Panc1 (cell line): ENCODE measurements around the gene CNTROB.
A peak's percentile ranks its signal among the peaks of the same experiment; 100 is the strongest.

ENCODE experiments used
- POLR2AphosphoS5 ChIP-seq: IDR thresholded peaks from 2 replicates; pipeline ENCODE4 v1.6.1; 2012; ENCODE audit warnings: mild to moderate bottlenecking, low read depth, low read length, moderate library complexity
- TCF7L2 ChIP-seq: IDR thresholded peaks from 2 replicates; pipeline ENCODE4 v1.6.1; 2011; ENCODE audit warnings: mild to moderate bottlenecking, low read depth, low read length, inconsistent platforms
- TF ChIP-seq, protein P1 (sequence below): fragments of 450-650 bp; IDR thresholded peaks from 2 replicates; pipeline ENCODE4 v1.5.1; 2017; ENCODE audit warnings: mild to moderate bottlenecking
- TF ChIP-seq, protein P2 (sequence below), 2 experiments: IDR thresholded peaks; 2 replicates each; pipeline ENCODE4 v1.6.1; 2011 to 2012; ENCODE audit warnings: low read depth in 2 of 2, control low read depth in 1 of 2, low read length in 1 of 2, mild to moderate bottlenecking in 1 of 2, moderate library complexity in 1 of 2; ENCODE audit not compliant: insufficient read depth in 1 of 2

DNA sequence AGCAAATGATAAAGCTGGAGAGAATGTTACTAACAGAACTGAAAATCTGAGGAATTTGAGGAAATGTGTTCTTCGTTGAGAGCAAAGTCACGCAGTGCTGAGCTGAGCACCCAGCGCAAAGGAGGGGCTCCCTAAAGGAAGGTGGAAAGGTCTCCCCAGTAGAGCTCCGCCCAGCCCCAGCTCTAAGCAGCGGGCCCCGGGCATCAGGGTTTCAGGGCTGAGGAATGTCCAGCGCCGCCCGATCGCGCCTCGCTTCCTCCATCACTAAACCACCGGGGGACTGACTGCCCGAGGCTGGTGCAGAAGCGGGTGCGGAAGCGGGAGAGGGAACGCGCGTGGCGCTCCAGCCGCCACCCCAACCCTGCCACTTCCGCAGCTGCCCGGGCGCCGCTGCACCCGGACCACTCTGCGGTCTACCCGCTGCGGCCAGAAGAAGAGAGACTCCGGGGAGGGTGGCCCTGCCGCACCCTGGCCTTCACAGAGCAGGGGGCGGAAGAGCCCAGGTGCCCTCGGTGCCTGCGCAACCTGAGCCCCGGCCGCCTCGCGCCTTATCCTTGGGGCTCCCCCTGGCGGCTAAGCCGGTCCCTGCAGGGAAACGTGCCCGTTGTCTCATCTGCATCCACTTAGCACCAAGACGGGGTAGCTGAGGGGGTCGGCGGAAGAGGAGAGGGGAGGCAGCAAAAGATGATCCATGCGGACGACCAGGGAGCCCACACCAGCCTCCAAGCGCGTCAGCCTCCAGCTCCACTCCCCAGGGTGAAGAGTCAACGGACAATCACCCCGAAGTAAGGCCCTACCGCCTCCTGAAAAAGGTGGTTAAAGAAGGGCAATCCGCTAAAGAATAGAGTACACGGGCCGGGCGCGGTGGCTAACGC, 58.0 kb downstream of the CNTROB start:
- TF ChIP-seq, protein P1, sequence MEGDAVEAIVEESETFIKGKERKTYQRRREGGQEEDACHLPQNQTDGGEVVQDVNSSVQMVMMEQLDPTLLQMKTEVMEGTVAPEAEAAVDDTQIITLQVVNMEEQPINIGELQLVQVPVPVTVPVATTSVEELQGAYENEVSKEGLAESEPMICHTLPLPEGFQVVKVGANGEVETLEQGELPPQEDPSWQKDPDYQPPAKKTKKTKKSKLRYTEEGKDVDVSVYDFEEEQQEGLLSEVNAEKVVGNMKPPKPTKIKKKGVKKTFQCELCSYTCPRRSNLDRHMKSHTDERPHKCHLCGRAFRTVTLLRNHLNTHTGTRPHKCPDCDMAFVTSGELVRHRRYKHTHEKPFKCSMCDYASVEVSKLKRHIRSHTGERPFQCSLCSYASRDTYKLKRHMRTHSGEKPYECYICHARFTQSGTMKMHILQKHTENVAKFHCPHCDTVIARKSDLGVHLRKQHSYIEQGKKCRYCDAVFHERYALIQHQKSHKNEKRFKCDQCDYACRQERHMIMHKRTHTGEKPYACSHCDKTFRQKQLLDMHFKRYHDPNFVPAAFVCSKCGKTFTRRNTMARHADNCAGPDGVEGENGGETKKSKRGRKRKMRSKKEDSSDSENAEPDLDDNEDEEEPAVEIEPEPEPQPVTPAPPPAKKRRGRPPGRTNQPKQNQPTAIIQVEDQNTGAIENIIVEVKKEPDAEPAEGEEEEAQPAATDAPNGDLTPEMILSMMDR: peak; percentile 97
- TF ChIP-seq POLR2AphosphoS5: no peak
- TF ChIP-seq, protein P2, sequence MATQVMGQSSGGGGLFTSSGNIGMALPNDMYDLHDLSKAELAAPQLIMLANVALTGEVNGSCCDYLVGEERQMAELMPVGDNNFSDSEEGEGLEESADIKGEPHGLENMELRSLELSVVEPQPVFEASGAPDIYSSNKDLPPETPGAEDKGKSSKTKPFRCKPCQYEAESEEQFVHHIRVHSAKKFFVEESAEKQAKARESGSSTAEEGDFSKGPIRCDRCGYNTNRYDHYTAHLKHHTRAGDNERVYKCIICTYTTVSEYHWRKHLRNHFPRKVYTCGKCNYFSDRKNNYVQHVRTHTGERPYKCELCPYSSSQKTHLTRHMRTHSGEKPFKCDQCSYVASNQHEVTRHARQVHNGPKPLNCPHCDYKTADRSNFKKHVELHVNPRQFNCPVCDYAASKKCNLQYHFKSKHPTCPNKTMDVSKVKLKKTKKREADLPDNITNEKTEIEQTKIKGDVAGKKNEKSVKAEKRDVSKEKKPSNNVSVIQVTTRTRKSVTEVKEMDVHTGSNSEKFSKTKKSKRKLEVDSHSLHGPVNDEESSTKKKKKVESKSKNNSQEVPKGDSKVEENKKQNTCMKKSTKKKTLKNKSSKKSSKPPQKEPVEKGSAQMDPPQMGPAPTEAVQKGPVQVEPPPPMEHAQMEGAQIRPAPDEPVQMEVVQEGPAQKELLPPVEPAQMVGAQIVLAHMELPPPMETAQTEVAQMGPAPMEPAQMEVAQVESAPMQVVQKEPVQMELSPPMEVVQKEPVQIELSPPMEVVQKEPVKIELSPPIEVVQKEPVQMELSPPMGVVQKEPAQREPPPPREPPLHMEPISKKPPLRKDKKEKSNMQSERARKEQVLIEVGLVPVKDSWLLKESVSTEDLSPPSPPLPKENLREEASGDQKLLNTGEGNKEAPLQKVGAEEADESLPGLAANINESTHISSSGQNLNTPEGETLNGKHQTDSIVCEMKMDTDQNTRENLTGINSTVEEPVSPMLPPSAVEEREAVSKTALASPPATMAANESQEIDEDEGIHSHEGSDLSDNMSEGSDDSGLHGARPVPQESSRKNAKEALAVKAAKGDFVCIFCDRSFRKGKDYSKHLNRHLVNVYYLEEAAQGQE (IDR thresholded peaks at IDR 0.05; ENCODE audit: insufficient read depth in 1 of 2, low read depth in 2 of 2, low read length in 1 of 2): no peak
- TF ChIP-seq TCF7L2: no peak
